Peyer's patch (tissue), 4 donors: ENCODE results near the gene WDR44.
"Not testable (repeated sequence)": the region's sequence is repeated elsewhere in the genome, so short reads cannot be mapped to it uniquely, and the experiment has no call there.

ENCODE experiments used
- CTCF ChIP-seq, 6 experiments: fragments of 450-650 bp in 4 of 6; fragments of 200-600 bp in 2 of 6; sonication (generic) in 1 of 6; IDR thresholded peaks; one replicate each; pipeline ENCODE4 v1.5.1; 2017 to 2019; ENCODE audit warnings: antibody characterized with exemption in 6 of 6, mild to moderate bottlenecking in 3 of 6, moderate library complexity in 1 of 6
- POLR2A ChIP-seq, 2 donors: fragments of 450-650 bp; IDR thresholded peaks; one replicate each; pipeline ENCODE4 v1.5.1; 2017; ENCODE audit warnings: antibody characterized with exemption in 2 of 2, mild to moderate bottlenecking in 2 of 2, moderate library complexity in 2 of 2

- not testable (repeated sequence) for TF ChIP-seq POLR2A, CTCF (IDR thresholded peaks at IDR 0.05)
These were observed 124.9 kb downstream of the WDR44 start for GRCh38 chrX:118470721-118471347.
